HG02588 (cell line): ENCODE results near the gene EPAS1.

Source experiments
- ATAC-seq: cut with Tn5 transposase; IDR thresholded peaks from one replicate; pipeline ENCODE4 v1.9.1; 2021; ENCODE audit warnings: mild to moderate bottlenecking, moderate library complexity; ENCODE audit not compliant: unreplicated experiment

Gene EPAS1

DNA sequence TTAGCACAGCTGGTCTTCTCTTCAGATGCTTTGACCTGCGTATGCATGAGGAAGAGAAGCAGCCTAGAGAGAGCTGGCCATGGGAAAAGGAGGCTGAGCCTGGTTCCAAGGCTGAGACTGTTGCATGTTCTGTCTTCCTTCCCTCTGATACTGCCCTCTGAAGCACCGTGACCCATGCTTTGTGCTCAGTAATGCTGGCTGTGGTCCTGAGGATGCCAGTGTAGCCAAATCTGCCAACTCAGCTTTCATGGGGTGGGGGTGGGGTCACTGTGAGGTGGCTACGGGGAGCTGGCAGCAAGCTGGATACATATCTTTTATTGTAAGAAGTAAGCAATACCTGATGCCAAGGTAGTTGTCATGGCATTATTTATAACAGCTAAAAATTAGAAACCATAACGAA is 41.5 kb downstream of the EPAS1 start:
- no peak for ATAC-seq

DNA sequence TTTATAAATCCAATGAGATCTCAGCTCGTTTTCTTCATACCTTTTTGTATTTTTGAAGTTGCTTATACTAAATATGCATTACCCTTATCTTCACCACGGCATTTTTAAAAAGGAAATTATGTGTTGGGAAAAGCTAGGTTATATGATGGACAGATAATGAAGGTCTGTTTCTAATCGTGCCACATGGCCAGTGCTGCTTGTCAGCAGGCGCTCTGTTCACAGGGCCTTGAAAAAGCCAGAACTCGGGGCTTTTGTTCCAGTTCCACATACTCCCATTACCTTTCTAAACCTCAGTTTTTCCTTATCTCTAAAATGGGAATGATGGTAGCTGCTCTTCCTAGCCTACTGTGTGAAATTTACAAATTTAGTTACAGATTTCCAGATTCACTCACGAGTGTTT is 42.0 kb downstream of the EPAS1 start:
- ATAC-seq = no peak

DNA sequence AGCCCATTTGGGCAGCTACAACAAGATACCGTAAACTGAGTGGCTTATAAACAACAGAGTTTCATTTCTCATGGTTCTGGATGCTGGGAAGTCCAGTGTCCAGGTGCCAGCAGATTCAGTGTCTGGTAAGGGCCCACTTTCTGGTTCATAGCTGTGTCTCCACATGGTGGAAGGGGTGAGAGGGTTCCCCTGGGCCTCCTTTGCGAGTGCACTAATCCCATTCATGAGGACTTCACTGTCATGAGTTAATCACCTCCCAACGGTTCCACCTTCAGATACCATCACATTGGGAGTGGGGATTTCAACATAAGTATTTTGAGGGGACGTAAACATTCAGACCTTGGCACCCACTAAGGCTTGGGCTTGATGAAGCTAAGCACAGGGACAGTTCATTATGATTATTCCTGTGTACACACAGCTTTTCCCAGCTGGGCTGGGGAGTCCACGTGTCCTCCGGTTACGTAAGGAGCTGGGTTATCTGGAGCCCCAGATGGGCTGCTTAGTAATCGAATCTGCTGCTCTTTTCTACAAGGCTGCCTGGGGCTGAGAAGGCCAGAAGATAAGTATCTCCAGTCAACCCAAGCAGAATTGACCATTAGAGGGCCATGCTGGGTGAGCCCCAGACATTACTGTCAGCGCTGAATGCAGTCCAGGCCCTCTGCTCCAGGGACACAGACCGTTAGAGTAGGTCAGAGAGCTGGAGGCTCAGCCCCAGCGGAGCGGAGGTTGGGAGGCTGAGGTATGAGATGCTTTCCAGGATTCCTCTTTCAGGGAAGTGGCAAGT is 42.7 kb downstream of the EPAS1 start:
- ATAC-seq = no peak

DNA sequence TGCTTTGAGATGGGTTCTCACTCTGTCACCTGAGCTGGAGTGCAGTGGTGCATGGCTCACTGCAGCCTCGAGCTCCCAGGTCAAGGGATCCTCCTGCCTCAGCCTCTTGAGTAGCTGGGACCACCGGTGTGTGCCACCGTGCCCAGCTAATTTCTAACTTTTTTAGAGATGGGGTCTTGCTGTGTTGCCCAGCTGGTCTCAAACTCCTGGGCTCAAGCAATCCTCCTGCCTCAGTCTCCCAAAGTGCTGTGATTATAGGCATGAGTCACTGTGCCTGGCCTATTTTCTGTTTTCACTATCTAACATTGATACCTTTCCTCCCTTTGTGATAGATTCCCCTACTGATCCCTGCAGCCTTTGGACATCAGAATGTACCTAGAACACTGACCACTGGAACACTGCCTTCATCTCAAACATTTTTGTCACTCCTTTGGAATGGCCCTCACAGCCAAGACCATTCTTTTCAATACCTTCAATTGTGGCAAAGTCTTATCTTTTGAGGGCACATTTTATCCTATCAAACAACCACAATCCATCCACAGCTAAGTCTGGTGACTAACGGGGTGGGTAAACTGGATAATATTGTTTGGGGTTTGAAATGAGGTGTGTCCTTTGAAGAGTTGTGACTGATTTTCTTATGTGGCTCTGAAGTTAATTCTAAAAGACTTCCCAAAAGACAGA is 43.7 kb downstream of the EPAS1 start:
- ATAC-seq = no peak

DNA sequence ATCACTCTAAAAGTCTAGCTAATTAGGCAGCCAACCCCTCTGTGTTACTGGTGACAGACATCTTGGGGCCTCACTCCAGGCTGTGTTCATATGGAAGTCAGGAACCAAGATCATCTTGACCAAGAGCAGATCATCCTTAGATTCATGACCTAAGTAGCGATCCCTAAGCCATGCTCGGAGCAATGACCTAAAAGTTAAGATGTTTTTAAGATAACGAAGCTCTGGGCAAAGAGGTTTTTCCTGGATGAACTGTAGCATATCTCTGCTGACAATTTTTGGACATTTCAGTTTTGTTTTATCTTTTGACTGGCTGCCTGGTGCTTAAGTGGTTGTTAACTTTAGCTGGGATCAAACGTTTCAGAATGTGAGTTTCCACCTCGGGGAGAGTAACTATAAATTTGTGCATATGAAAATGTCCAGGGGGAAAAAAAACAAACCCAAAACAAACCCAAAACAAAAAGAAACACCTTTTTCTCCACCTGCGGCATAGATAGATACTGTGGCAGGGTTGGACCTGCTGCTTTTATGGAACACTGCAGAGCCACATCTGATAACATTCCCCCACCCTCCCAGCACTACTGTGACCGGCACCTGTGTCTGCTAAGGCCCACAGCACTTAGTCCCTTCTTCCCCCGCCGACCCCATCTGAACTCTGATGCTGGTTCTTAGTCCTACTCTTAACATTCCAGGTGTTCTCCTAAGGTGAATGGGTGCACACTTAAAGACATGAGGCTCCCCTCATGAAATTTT is 45.5 kb downstream of the EPAS1 start:
- no peak for ATAC-seq

DNA sequence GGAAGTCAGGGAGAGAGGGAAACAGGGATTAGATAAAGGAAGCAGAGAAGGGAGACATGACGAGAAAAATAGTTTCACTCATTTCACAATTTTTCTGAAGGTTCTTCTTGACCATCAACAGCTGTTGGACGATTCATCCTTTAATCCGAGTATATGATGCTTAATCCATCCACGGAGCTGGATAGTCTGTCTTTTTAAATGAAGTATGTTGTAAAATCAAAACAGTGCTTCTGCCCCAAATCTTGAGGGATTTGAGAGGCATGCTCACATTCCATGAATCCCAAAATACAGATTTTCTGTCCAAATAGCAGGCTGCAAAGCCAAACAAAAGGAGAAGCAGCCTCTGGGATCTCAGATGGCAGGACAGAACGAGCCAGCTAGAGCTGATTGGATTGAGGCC is 47.5 kb downstream of the EPAS1 start:
- no peak for ATAC-seq

DNA sequence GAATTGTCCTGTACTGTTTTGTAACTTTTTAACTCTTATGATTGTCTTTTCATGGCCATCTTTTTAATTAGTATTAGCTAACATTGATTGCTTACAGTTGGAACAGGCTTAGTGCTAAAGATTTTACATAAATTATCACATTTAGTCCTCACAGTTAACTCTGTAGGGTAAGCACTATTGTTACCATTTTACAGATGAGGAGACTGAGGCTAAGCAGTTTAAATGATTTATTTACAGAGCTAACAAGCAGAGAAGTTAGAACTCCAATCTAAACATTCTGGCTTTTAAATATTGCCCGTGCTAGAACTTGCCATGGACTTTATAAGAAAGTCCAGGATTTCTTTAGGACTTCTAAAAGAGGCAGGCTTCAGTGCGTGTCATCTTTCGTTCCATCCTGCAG is 48.6 kb downstream of the EPAS1 start:
- no peak for ATAC-seq

DNA sequence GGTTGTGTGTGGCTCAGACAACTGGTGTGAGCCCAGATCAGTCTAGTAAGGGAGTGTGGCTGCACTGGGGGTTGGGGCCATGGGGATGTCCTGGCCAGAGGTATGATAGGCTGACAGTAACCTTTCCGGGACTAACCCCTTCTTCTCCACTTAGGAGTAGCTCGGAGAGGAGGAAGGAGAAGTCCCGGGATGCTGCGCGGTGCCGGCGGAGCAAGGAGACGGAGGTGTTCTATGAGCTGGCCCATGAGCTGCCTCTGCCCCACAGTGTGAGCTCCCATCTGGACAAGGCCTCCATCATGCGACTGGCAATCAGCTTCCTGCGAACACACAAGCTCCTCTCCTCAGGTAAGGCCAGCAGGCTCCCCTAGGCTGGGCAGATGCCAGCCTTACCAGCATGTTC is 49.5 kb downstream of the EPAS1 start:
- ATAC-seq = no peak

DNA sequence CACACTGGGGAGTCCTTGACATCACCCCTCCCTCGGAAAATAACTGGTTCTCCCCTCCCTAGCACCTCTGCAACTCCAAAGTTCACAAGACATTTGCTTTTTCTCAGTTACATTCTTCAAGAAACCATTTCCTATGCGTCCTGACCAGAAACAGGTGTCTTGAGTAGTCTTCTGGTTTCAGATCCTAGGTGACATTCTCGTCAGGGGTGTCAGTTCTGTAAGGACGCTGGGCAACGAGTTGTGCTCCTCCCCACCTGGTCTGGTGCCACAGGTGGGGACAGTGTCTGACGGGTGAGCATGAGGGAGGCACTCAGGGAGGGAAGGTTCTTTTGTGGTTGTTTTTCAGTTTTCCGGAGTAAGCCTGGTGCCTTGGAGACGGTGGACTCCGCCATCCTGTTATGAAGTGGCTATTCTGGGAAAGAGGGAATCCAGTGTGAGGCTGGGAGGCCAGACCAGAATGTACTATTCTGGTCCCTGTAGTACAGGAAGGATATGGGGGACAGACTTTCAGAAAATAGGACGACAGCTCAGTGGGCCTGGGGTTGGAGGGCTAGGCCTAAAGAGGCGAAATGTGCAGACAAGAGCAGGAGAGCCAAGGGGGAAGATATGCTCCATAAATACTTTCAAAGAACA is 50.6 kb downstream of the EPAS1 start:
- no peak for ATAC-seq

DNA sequence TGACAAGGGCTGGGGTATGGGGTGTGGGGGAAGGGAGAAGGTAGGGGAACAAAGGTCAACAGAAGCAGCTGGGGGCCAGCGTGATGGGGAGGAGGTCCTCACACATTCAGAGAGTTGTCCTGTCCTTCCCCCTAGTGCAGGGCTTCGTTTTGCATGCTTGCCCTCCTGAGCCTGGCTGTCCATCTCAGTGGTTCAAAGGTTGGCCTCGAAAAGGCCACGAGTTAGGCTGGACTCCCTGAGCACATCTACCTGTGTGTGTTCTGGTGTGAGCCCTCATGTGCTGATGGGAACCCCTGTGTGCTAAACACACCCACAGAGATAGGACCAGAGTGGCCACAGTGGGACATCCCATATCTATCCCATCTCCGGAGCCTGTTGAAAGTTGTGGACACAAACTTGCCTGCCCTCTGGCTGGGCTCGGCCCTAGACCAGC is 51.9 kb downstream of the EPAS1 start:
- ATAC-seq = no peak

DNA sequence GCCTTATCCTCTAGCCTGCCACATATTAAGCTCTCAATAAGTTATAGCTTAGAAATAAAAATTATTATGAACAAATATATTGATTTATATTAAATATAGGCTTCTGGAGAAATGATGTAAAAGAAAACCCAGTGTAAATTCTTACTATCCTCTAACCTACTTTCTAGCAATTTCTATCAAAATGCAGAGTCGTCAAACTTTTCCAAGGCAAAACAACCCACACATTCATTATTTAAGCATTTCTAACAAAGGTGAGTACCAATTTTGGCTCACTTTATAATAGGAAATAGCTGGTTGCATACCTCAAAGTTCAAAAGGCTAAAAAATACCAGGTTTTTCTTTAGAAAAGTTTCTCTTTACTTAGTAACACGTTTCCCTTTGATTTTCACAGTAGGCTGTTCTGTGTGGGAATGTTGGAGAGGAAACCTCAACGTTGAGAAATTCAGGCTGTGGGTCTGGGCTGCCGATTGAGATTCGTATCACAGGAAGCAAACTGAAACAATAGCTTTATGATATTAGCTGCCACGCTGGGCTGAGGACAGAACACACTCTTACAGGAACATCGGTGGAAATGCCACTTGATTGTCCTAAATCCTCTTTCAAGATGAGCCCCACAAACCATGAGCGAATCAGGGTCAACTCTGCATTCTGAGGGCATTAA is 53.0 kb downstream of the EPAS1 start:
- no peak for ATAC-seq

DNA sequence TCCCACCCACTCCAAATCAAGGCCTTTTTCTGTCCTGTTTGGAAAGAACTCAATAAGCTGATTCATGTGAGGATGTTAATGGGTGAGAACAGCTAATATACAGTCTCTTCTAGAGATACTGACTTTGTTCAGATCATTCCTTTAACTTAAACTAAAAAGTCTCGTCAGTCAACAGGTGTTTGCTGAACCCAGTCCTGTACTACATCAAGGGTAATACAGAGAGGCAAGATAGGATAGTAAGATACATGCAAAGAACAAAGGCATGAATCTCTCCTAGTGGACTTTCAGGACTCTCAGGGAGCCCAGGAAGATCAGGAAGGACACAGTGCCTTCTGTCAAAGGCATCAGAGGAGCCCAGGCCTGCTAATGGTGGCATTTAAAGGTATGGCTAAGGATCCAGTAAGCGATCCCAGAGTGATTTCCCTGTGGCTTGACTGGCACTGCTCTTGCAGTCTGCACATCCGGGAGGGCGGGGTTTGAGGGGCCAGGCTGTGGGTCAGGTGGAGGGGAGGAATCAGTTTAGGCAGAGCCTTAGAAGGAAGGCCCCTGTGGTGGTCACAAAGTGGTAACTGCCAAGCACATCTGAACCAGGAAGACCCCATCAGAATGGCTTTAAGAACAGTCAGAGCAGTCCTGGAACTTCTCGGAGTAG is 54.0 kb downstream of the EPAS1 start:
- no peak for ATAC-seq

DNA sequence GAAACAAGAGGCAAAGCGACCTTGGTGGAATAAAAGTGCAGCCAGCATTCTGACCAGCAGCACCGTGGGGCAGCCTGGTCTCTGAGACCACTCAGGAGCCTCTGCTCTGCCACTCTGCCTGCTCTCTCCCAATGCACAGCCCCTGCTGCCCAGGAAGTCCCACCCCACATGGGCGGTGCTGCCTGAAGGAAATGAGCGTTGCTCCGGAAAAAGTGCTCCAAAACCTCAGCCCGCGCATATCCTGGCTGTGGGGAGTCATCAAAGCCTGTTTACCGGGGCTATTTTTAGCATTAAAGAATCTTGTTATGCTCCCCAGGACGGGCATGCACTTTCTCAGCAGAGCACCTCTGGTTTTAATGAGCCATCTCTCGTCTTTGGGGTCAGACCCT is 54.5 kb downstream of the EPAS1 start:
- no peak for ATAC-seq

DNA sequence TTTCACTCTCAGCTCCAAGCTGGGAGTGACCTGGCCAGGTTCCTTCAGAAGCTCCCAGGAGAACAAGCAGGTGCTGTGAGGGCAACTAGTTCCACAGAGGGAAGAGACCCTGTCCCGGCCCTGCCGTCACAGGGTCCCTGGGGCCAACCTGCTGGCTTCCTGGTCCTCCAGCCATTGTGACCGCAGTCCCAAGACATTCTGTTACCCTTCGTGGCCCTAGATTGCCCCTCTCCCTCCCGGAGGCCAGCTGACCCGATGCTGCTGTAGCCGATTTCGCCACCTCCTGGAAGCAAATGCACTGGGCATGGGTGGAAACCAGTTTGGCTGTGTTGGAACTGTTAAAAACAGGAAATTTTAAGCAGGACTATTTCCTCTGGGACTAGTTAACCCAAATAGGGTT is 55.4 kb downstream of the EPAS1 start:
- ATAC-seq = no peak

DNA sequence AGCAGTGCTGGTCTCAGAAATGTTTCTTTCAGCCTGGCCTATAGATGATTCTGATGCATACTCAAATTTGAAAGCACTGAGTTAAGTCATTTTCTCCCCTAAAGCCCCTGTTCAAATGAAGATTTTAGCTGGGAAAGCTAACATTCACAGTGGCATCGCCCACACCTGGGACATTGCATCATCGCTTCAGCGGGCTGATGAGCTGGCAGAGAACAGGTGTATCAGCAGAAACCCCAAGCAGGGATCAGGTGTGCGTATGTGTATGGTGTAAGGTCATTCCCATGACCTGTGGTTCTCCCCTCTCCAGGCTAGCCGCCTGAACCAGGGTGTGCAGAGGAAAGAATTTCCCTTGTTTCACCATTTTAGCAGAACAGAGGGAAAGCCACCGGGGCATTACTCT is 56.3 kb downstream of the EPAS1 start:
- no peak for ATAC-seq

DNA sequence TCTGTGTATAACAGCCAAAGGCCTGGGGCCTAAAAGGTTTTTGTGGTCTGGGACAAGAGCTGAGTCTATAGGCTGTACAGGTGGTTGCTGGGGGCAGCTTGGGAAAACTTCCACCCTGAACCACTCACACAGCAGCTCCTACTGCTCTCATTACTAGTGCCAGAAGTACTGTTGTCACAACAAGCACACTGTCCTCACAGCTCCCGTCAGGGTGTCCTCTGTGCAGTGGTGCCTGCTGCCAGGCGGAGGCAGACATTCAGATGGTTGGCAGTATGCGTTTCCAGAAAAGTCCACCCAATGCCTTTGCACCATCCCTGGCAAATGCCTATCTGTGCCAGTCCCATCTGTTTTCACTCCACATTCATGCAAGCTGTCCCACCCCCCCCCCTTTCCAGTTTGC is 58.5 kb downstream of the EPAS1 start:
- ATAC-seq = no peak

DNA sequence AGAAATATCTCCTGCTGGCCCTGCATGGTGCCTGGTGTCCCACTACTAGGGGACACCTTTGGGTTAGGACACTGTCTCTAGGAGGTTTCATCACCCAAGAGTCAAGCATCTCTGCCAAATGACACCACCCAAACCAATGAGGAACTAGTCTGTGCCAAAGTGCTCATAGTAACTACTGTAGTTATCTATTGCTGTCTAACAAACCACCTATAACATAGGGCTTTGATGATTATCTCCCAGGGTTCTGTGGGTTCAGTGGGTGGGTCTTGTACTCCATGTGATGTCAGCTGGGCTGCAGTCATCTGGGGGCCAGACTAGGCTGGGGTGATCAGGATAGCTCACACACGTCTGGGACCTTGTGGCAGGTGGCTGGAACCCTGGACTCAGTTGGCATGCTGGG is 59.8 kb downstream of the EPAS1 start:
- ATAC-seq = no peak

DNA sequence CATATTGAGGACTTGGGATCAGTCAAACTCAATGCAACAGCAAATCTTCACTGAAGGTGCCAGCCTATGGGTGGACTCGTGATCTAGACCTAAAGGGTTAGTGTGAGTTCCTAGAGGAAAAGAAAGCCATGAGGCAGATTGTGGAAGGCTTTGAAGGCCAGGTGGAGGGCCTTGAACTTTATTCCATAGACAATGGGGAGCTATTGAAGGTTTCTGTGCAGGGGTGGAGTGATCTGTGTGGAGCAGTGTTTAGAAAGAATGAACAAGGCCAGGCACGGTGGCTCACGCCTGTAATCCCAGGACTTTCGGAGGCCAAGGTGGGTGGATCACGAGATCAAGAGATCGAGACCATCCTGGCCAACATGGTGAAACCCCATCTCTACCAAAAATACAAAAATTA is 61.5 kb downstream of the EPAS1 start:
- ATAC-seq = no peak

DNA sequence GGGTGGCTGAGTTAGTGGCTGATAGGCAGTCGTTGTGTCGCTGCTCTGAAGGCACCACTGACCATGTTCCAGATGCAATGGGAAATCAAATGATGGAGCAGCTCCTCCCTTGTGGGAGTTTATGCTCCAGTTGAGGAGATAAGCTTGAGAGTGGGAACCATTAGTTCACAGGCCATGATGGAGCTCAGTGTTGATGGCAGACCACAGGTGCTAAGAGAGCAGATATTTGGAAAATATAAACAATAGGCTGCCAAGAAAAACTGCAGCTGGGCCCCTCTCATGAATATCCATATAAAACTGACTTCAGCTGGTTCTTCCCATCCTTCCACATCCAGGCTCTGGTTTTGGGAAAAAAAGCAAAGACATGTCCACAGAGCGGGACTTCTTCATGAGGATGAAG is 63.1 kb downstream of the EPAS1 start:
- no peak for ATAC-seq

DNA sequence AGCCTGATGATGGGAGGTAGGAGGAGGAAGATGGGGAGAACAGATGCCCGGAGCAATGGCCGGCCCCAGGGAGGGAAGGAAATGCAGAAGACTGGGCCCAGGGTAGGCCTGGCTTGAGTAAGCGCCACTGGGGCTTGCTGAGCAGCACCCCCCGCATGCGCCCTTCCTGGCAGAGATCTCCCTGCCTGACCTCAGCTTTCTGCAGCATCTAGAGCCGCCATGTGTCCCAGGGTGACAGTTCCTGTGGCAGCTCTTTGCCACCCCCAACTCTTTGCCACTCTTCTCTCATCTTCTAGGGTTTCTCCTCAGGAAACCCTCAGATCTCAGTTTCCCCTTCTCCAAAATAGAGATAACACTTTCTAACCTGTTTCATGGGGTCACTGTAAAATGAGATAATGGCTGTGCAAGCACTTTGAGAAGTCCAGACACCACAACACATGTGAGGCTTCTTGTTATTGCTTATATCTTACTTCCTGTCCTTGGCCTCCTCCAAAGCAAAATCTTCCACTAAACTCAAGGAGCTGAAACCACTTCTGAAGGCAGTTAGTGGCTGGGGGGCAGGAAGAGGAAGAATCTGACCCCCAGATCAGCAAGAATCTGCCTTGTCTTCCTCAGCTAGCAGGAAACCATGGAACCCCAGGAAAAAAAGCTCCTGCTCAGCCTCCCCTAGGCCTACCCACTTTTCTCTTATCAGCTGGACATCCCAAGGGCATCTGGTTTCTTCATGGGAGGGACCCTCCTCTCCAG is 64.9 kb downstream of the EPAS1 start:
- ATAC-seq = no peak
